Cardiac fibroblast (primary cell): Measurements from ENCODE around the gene ABCB7.
A peak's percentile ranks its signal among the peaks of the same experiment; 100 is the strongest.
"Not testable (repeated sequence)": the region's sequence is repeated elsewhere in the genome, so short reads cannot be mapped to it uniquely, and the experiment has no call there.

Source experiments
- DNase-seq, 2 donors: peaks; one replicate each; pipeline versions ENCODE4 v3.0.0 to v3.0.0-alpha.2; 2010; ENCODE audit warnings: low read depth in 2 of 2
- H3K4me3 ChIP-seq, 2 donors: replicated peaks in 1 of 2; 1 replicate in 1 of 2; 2 replicates in 1 of 2; pipeline ENCODE4 v1.5.1; 2011; ENCODE audit warnings: low read depth in 2 of 2, low read length in 2 of 2, mild to moderate bottlenecking in 2 of 2, moderate library complexity in 1 of 2
- TF ChIP-seq, protein P1 (sequence below): IDR thresholded peaks from one replicate; pipeline ENCODE4 v1.5.1; 2011; ENCODE audit warnings: low read depth, mild to moderate bottlenecking, low read length, inconsistent platforms

The ABCB7 gene

DNA sequence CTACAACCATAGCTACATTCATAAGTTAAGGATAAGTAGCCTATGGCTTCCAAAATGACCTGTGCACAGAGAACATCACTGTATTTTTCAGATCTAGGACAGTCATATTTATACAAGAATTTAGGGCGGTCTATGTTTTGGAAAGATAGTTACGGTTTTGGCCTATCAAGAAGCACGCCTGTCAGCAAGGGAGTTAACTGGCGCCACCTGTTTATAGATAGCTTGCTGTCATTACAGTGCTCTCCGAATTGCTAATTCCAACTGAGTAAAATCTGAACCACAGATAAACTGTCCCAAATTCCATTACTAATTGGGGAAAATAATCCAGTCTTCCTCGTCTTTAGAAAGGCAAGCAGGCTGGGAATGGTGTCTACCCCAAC lies 646 bp downstream of the ABCB7 start:
- peak in 1 of 2 donors; percentile 16 for DNase-seq
- TF ChIP-seq, protein P1, sequence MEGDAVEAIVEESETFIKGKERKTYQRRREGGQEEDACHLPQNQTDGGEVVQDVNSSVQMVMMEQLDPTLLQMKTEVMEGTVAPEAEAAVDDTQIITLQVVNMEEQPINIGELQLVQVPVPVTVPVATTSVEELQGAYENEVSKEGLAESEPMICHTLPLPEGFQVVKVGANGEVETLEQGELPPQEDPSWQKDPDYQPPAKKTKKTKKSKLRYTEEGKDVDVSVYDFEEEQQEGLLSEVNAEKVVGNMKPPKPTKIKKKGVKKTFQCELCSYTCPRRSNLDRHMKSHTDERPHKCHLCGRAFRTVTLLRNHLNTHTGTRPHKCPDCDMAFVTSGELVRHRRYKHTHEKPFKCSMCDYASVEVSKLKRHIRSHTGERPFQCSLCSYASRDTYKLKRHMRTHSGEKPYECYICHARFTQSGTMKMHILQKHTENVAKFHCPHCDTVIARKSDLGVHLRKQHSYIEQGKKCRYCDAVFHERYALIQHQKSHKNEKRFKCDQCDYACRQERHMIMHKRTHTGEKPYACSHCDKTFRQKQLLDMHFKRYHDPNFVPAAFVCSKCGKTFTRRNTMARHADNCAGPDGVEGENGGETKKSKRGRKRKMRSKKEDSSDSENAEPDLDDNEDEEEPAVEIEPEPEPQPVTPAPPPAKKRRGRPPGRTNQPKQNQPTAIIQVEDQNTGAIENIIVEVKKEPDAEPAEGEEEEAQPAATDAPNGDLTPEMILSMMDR, result no peak
- H3K4me3 ChIP-seq, result peak overlapping the region; percentile 65 to 72

DNA sequence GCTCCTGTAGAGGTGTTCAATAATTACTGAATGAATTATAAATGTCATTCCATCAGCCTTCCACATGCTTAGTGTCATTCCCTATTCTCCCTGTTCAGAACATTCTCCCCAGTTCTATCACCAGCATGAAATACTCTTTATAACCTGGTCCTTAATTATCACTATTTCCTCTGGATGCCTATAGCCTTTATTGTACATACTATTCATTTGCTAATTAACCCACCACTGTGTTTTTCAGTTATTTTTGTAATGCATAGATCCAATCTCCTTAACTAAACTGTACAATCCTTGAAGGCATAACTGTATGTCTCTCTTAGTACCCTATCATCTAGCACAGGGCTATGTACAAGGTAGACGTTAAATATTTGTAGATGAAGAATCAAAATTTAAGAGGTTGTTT lies 1.2 kb downstream of the ABCB7 start:
- TF ChIP-seq, protein P1, result no peak
- H3K4me3 ChIP-seq, result no peak overlapping the region
- no peak for DNase-seq

DNA sequence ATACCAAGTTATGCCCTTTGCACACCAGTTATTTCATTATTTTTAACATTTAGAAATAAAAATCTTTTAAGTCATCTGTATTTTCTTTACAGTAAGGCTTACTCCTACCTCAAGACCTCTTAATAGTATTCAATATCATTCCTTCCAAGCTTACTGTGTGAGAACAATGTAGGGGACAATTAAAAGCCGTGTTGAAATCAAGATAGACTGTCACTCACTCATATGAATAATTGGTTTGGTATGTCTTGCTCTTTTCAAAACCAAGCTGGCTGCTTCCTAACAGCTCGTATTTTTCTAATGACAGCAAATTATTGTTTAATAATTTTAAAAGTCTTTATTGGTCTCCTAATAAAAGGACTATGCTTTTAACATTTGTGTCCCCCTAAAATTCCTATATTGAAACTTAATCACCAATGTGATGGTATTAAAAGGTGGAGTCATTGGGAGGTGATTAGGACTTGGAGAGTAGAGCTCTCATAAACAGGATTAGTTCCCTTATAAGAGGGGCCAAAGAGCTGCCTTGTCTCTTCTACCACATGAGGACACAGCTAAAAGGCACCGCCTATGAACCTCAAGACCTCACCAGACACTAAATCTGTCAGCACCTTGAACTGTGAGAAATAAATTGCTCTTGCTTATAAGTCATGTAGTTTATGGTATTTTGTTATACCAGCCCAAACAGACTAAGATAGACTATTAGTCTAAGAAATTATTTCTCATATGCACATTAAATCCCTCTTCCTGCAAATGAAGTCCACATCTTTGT lies 4.1 kb downstream of the ABCB7 start:
- peak in 1 of 2 donors; percentile 27 for DNase-seq
- H3K4me3 ChIP-seq, result no peak overlapping the region
- TF ChIP-seq, protein P1, result no peak

DNA sequence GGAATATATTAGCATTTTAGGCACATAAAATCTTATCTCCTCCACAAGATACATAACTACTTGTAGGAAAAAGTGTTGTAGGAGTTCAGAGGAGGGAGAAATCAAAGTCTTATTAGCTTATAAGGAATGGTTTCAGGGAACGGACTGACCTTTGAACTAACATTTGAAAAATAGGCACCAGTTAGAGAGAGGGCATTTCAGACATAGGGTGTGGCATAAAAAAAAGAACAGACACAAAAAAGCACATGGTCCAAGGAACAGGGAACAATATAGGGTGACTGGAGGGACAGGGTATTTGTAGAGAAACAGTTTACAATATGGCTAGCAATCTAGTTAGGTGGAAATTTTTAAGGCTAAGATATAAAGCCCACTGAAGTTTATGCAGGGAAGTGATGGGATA lies 6.4 kb downstream of the ABCB7 start:
- DNase-seq, result no peak
- TF ChIP-seq, protein P1, result no peak
- no peak overlapping the region for H3K4me3 ChIP-seq

DNA sequence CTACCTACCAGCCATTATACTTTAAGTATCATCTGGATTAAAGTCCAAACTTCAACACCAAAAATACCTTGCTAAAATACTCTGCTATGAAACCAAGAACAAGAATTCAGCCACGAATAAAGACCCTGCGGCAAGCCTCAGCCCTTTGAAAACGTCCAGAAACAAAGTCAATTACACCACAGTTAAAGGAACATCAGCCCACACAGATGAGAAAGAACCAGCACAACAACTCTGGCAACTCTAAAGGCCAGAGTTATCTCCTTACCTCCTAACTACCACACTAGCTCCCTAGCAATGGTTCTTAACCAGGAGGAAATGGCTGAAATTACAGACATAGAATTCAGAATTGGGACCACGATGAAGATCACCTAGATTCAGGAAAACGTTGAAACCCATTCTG lies 23.4 kb downstream of the ABCB7 start:
- no peak overlapping the region for H3K4me3 ChIP-seq
- TF ChIP-seq, protein P1, result no peak
- no peak for DNase-seq

DNA sequence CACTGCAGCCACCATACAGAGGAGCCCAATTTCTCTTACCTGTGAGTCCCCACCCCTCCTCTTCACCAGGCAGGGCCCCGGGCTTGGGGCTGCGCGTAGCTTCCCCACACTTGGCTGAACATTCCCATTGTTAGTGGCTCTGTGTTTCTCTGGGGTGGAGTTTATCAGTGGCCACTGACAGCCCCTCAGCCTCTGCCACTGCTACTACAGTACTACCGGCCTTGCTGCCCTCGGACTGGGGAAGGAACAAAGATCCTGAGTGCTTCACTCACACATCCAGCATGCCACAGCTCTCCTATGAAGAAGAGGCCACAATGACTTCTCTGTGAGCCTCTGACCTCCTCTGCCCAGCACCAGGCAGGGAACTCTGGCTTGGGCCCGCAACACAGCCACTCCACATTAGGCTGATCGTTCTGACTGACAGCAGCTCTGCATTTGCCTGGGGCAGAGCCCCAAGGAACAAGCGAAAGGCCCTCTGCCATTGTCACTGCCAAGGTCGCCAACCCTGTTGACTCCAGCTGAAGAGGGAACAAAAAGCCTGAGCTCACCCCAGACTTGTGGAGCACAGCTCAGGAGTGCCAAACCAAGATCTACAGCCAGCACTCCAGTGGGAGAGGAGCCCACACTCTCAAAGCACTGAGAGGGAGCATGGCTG lies 24.0 kb downstream of the ABCB7 start:
- TF ChIP-seq, protein P1, result no peak
- DNase-seq, result no peak
- no peak overlapping the region for H3K4me3 ChIP-seq

DNA sequence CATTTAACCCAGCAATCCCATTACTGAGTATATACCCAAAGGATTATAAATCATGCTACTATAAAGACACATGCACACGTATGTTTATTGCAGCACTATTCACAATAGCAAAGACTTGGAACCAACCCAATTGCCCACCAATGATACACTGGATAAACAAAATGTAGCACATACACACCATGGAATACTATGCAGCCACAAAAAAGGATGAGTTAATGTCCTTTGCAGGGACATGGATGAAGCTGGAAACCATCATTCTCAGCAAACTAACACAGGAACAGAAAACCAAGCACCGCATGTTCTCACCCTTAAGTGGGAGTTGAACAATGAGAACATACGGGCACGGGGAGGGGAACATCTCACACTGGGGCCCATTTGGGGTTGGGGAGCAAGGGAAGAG lies 27.0 kb downstream of the ABCB7 start:
- not testable (repeated sequence) for H3K4me3 ChIP-seq, DNase-seq
